PFSK-1 (cell line): ENCODE measurements around the gene RRM2.

ENCODE experiments used
- FOXP2 ChIP-seq: optimal IDR thresholded peaks from 2 replicates; pipeline ENCODE3; 2011; ENCODE audit warnings: borderline replicate concordance, control low read depth, inconsistent platforms; ENCODE audit not compliant: insufficient read depth; ENCODE audit errors: extremely low read length, extremely low read depth
- POLR2AphosphoS5 ChIP-seq: IDR thresholded peaks from 2 replicates; pipeline ENCODE4 v1.6.1; 2012; ENCODE audit warnings: low read depth, mild to moderate bottlenecking, control low read depth, low read length, moderate library complexity
- SIN3A ChIP-seq: IDR thresholded peaks from 2 replicates; pipeline ENCODE4 v1.6.1; 2012; ENCODE audit warnings: mild to moderate bottlenecking, low read length, moderate library complexity, borderline replicate concordance; ENCODE audit not compliant: insufficient read depth
- TAF1 ChIP-seq: IDR thresholded peaks from 2 replicates; pipeline ENCODE4 v1.6.1; 2012; ENCODE audit warnings: low read length, control low read depth, borderline replicate concordance; ENCODE audit not compliant: insufficient read depth
- TF ChIP-seq, protein P1 (sequence below), 2 experiments: IDR thresholded peaks; 2 replicates each; pipeline versions ENCODE4 v1.6.1 to v1.8.0; 2011 to 2012; ENCODE audit warnings: low read depth in 2 of 2, low read length in 2 of 2, control low read depth in 1 of 2, inconsistent platforms in 1 of 2, mild to moderate bottlenecking in 1 of 2, moderate library complexity in 1 of 2; ENCODE audit not compliant: insufficient read depth in 1 of 2

The RRM2 gene

GRCh38 chr2:10172033-10172871 lies 49.7 kb downstream of the RRM2 start:
- TF ChIP-seq, protein P1, sequence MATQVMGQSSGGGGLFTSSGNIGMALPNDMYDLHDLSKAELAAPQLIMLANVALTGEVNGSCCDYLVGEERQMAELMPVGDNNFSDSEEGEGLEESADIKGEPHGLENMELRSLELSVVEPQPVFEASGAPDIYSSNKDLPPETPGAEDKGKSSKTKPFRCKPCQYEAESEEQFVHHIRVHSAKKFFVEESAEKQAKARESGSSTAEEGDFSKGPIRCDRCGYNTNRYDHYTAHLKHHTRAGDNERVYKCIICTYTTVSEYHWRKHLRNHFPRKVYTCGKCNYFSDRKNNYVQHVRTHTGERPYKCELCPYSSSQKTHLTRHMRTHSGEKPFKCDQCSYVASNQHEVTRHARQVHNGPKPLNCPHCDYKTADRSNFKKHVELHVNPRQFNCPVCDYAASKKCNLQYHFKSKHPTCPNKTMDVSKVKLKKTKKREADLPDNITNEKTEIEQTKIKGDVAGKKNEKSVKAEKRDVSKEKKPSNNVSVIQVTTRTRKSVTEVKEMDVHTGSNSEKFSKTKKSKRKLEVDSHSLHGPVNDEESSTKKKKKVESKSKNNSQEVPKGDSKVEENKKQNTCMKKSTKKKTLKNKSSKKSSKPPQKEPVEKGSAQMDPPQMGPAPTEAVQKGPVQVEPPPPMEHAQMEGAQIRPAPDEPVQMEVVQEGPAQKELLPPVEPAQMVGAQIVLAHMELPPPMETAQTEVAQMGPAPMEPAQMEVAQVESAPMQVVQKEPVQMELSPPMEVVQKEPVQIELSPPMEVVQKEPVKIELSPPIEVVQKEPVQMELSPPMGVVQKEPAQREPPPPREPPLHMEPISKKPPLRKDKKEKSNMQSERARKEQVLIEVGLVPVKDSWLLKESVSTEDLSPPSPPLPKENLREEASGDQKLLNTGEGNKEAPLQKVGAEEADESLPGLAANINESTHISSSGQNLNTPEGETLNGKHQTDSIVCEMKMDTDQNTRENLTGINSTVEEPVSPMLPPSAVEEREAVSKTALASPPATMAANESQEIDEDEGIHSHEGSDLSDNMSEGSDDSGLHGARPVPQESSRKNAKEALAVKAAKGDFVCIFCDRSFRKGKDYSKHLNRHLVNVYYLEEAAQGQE (IDR thresholded peaks at IDR 0.05; ENCODE audit: insufficient read depth in 1 of 2, low read depth in 2 of 2, low read length in 2 of 2), result no peak
- TF ChIP-seq SIN3A (no peak), TAF1 (no peak), POLR2AphosphoS5 (no peak), FOXP2 (no peak)

DNA sequence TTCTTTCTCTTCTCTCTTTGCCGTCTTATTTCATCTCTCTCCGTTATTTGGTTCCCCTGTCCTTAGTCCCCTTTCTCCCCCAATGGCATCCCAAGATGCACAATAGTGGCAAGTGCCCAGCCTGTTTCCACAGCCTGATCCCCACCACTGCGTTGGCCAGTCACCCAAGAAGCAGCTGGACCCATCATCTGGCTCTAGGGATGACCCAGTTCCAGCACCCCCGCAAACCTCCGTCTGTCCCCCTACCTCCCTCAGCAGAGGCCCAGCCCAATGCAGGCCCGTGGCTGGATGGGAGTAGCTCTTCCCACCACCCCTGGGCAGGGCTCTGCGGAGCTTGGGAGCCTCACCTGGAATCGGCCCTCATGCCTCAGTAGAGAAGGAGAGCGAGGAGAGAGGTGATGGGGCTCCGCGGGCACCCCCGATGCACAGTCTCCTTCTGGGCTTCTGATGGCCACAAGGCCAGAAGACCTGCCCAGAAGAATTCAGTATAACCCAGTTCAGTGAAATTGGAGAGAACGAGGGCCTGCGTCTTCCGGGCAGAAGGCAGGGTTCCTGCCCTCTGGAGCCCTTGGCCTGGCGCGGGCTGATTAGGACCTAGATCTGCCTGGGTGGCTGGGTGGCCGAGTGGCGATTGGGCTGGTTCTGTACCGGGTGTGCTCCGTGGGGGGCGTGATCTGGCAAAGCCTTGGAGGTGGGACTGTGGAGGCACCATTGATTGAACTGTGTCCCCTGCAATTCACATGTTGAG lies 50.9 kb downstream of the RRM2 start:
- TF ChIP-seq, protein P1 (IDR thresholded peaks at IDR 0.05; ENCODE audit: insufficient read depth in 1 of 2, low read depth in 2 of 2, low read length in 2 of 2), result no peak
- TF ChIP-seq FOXP2 (no peak), SIN3A (no peak), POLR2AphosphoS5 (no peak), TAF1 (no peak)

- TF ChIP-seq SIN3A, result no peak
- TF ChIP-seq FOXP2, result no peak
- TF ChIP-seq TAF1, result no peak
- no peak for TF ChIP-seq POLR2AphosphoS5
- TF ChIP-seq, protein P1 (IDR thresholded peaks at IDR 0.05; ENCODE audit: insufficient read depth in 1 of 2, low read depth in 2 of 2, low read length in 2 of 2), result no peak
Measured at GRCh38 chr2:10174173-10174572, 51.6 kb downstream of the RRM2 start.

GRCh38 chr2:10175441-10175840 lies 52.9 kb downstream of the RRM2 start:
- TF ChIP-seq, protein P1 (IDR thresholded peaks at IDR 0.05; ENCODE audit: insufficient read depth in 1 of 2, low read depth in 2 of 2, low read length in 2 of 2), result no peak
- TF ChIP-seq SIN3A (no peak), FOXP2 (no peak), TAF1 (no peak)
